Peyer's patch (tissue), 4 donors: ENCODE measurements around the gene ADGRB3.

Source experiments
- CTCF ChIP-seq, 6 experiments: fragments of 450-650 bp in 4 of 6; fragments of 200-600 bp in 2 of 6; sonication (generic) in 1 of 6; IDR thresholded peaks; one replicate each; pipeline ENCODE4 v1.5.1; 2017 to 2019; ENCODE audit warnings: antibody characterized with exemption in 6 of 6, mild to moderate bottlenecking in 3 of 6, moderate library complexity in 1 of 6
- POLR2A ChIP-seq, 2 donors: fragments of 450-650 bp; IDR thresholded peaks; one replicate each; pipeline ENCODE4 v1.5.1; 2017; ENCODE audit warnings: antibody characterized with exemption in 2 of 2, mild to moderate bottlenecking in 2 of 2, moderate library complexity in 2 of 2

- TF ChIP-seq CTCF (IDR thresholded peaks at IDR 0.05) (no peak), POLR2A (IDR thresholded peaks at IDR 0.05) (no peak)
Measured at GRCh38 chr6:68625998-68626397, 9.1 kb upstream of the ADGRB3 start.
